IPS DF 6.9 (cell line): ENCODE data around the gene THEMIS.

ENCODE experiments used
- DNase-seq: peaks from one replicate; pipeline ENCODE4 v3.0.0-alpha.2; 2013; ENCODE audit warnings: low read depth, low spot score
- H3K27ac ChIP-seq: one replicate; pipeline ENCODE4 v1.5.1; 2013; ENCODE audit warnings: low read length, control low read depth
- H3K27me3 ChIP-seq: 2 replicates; pipeline ENCODE4 v1.6.1; 2013; ENCODE audit warnings: mild to moderate bottlenecking, low read length; ENCODE audit not compliant: control insufficient read depth, insufficient read depth
- H3K36me3 ChIP-seq: 2 replicates; pipeline ENCODE4 v1.6.1; 2013; ENCODE audit warnings: low read length; ENCODE audit not compliant: control insufficient read depth, insufficient read depth
- H3K4me1 ChIP-seq: 2 replicates; pipeline ENCODE4 v1.6.1; 2013; ENCODE audit warnings: low read length; ENCODE audit not compliant: control insufficient read depth, insufficient read depth
- H3K4me3 ChIP-seq: 2 replicates; pipeline ENCODE4 v1.5.1; 2013; ENCODE audit warnings: mild to moderate bottlenecking, low read length
- H3K9me3 ChIP-seq: 2 replicates; pipeline ENCODE4 v1.6.1; 2013; ENCODE audit warnings: low read length, inconsistent platforms; ENCODE audit not compliant: control insufficient read depth, insufficient read depth
- WGBS: extraction: QIAGEN DNeasy Blood & Tissue Kit; methylation state at CpG from one replicate; pipeline ENCODE4 v1.1.7; 2013; ENCODE audit warnings: mixed read lengths, missing lambda C conversion rate; ENCODE audit not compliant: insufficient read length, insufficient coverage; 5-methylcytosine and 5-hydroxymethylcytosine counted together

THEMIS gene

DNA sequence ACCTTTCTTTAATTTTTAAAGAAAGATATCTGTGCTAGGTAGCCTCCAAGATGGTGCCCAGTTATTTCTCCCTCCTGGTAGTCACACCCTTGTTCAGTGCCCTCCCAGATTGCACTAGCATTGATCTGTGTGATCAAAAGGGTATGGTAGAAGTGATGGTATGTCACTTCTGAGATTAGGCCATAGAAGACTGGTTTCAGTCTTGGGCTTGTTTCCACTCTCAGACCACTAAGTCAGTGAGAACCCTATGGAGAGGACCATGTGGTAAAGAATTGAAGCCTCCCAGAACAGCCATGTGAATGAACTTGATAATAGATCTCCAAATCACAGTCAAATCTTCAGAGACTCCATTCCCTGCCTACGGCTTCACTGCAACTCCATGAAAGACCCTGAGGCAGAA lies 57.3 kb downstream of the THEMIS start:
- H3K9me3 ChIP-seq, result no peaks in the 10 kb centered on the region
- no peak for DNase-seq
- no CpG with 5 or more reads among the region's 1 CpG for WGBS
- no peaks in the 10 kb centered on the region for H3K4me1 ChIP-seq
- no peaks in the 10 kb centered on the region for H3K27me3 ChIP-seq
- no peaks in the 10 kb centered on the region for H3K36me3 ChIP-seq
- H3K4me3 ChIP-seq, result no peak overlapping the region
- H3K27ac ChIP-seq, result no peak overlapping the region

DNA sequence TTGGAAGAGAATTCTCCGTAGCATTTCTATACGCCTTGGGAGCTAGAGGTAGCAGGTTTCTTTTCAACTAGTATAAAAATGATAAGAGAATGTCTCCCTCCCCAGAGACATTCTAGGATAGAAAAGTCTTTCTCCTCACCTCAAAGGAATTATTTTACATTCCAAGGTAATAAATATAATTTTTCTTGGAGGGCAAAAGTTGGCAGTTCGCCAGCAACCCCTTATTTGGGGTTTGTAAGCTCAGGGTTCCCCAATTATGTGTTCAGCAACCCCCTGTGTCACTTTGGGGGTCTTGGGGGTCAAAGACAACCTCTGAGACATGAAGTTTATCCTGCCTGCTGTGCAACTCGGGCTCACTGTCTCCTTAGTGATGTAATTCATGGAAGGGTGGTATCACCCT lies 58.3 kb downstream of the THEMIS start:
- WGBS, result no CpG with 5 or more reads among the region's 4 CpGs
- no peak overlapping the region for H3K4me3 ChIP-seq
- no peak overlapping the region for H3K27ac ChIP-seq
- H3K27me3 ChIP-seq, result no peaks in the 10 kb centered on the region
- no peaks in the 10 kb centered on the region for H3K36me3 ChIP-seq
- no peaks in the 10 kb centered on the region for H3K4me1 ChIP-seq
- DNase-seq, result no peak
- no peaks in the 10 kb centered on the region for H3K9me3 ChIP-seq

DNA sequence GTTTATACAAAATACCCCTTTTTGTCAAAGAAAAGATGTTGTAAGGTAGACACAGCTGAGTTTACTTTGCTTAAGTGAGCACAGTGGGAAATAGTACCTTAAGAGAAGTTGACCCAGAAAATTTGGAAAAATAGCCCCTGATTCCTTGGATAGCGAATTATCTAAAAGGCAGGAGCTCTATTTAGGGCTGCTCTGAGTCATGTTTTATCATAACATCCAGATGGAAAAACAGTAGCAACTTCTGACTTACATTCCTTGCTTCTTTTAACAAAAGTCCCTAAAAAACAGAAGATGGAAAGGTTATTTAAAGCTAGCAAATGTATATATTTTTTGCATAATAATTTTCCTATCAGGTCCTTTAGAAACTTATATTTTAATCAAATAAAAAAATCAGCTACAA lies 59.0 kb downstream of the THEMIS start:
- Histone ChIP-seq H3K9me3 (no peaks in the 10 kb centered on the region), H3K27me3 (no peaks in the 10 kb centered on the region), H3K4me1 (no peaks in the 10 kb centered on the region), H3K27ac (no peak overlapping the region), H3K4me3 (no peak overlapping the region), H3K36me3 (no peaks in the 10 kb centered on the region)
- no CpG with 5 or more reads among the region's 1 CpG for WGBS
- DNase-seq, result no peak

DNA sequence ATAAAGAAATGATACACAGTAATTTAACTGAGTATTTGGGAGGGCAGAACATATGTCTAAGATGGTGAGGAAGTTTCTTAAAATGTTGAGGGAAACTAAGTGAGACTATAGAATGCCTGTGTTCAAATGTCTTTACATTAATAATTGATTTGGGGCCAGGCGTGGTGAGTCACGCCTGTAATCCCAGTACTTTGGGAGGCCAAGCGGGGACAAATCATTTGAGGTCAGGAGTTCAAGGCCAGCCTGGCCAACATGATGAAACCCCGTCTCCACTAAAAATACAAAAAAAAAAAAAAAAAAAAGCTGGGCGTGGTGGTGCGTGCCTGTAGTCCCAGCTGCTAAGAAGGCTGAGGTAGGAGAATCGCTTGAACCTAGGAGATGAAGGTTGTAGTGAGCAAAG lies 66.7 kb downstream of the THEMIS start:
- Histone ChIP-seq H3K36me3 (no peaks in the 10 kb centered on the region), H3K27ac (no peak overlapping the region), H3K4me3 (no peak overlapping the region), H3K4me1 (no peaks in the 10 kb centered on the region), H3K27me3 (no peaks in the 10 kb centered on the region), H3K9me3 (no peaks in the 10 kb centered on the region)
- WGBS, result no CpG with 5 or more reads among the region's 7 CpGs
- no peak for DNase-seq

DNA sequence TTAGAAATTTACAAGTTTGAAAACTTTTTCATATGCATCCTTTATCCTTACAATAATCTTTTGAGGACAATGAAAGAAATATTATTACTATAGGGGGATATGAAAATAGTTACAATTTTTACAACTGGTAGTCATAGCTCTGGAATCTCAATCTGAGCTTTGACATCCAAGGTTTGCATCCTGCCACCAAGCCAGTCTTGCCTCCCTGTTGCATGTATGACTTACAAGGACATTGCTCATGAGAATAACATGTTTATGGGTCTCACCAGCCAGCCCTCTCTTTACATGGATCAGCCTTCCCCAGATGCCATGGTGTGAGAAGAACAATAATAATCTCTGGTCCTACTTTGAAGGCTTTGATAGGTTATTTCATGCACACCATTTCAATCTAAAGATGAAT lies 67.5 kb downstream of the THEMIS start:
- H3K9me3 ChIP-seq, result no peaks in the 10 kb centered on the region
- H3K4me1 ChIP-seq, result no peaks in the 10 kb centered on the region
- no peaks in the 10 kb centered on the region for H3K36me3 ChIP-seq
- no peak overlapping the region for H3K27ac ChIP-seq
- H3K27me3 ChIP-seq, result no peaks in the 10 kb centered on the region
- no peak overlapping the region for H3K4me3 ChIP-seq
- no peak for DNase-seq

DNA sequence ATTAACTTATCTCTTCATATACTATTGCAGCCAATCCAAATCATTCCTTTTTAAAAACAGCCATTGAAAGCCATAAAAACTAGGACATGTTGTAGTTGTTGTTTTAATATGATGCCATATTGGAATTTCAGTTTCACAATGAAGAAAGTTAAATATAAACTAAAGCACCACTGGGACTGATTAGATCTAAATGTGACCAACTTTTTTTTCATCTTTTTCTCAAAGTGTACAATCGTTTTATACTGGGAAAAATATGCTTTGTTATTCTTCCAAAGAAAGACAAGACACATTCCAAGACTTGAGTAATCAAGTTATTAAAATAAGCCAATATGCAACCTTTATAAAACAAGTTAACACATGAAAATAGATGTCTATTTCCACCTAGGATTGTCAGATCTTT lies 68.5 kb downstream of the THEMIS start:
- Histone ChIP-seq H3K27me3 (no peaks in the 10 kb centered on the region), H3K4me1 (no peaks in the 10 kb centered on the region), H3K27ac (no peak overlapping the region), H3K36me3 (no peaks in the 10 kb centered on the region), H3K9me3 (no peaks in the 10 kb centered on the region), H3K4me3 (no peak overlapping the region)
- no peak for DNase-seq
- no CpG with 5 or more reads among the region's 1 CpG for WGBS

DNA sequence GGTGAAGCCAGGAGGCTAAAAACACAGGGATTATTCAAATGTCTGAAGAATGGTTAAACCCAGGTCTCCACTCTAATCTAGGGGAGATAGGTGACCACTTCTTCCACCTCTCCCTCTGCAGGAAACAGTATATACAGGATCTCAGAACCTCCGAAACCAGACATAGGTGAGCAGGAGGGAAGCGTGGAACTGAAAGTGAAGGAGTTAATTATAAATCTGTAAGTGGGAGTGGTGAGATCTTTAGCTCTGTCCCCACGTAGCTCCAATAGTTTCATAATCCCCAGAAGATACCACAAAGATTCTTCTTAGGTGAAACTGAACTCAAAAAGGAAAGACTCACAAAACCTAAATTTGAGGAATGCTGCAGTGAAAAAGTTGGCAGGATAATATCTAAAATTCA lies 76.8 kb downstream of the THEMIS start:
- Histone ChIP-seq H3K9me3 (no peaks in the 10 kb centered on the region), H3K4me1 (no peaks in the 10 kb centered on the region), H3K27ac (no peak overlapping the region), H3K36me3 (no peaks in the 10 kb centered on the region), H3K4me3 (no peak overlapping the region), H3K27me3 (no peaks in the 10 kb centered on the region)
- no CpG with 5 or more reads among the region's 3 CpGs for WGBS
- DNase-seq, result no peak

DNA sequence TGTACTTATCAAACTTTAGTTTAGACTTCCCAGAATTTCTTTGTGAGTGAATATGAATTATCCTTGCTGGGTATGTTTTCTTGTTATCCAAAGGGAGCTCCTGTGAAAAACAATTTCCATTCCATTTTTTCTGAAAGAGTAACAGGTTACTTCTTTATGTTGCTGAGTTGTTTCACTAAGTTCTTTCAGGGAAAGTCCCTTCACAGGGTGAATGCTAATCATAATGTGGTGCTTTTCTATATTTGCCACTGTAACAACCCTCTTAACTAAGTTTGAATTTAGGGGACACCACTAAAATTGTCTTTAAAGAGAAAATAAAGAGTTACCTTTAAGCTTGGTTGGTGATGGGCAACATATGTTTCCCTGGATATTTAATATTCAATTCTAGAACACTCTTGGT lies 79.4 kb downstream of the THEMIS start:
- H3K36me3 ChIP-seq, result no peaks in the 10 kb centered on the region
- no peaks in the 10 kb centered on the region for H3K4me1 ChIP-seq
- no peaks in the 10 kb centered on the region for H3K27me3 ChIP-seq
- no peak for DNase-seq
- no peak overlapping the region for H3K27ac ChIP-seq
- H3K4me3 ChIP-seq, result no peak overlapping the region
- H3K9me3 ChIP-seq, result no peaks in the 10 kb centered on the region

DNA sequence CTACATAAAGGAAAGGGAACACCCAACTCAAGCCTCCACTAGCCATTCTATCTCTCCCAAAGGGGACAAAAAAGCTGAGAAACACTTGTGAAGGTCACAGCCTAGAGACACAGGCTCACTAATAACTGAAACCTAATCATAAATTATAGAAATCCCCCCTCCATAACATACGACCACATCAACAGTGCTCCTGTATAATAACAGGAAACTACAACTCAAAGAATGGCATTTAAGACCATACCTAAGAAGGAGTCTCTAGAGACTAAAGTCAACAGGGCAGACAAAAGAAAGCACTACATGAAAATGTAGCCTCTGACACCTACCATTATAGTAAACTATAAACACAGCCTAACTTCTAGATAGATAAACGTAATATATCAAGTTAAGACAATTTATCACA lies 82.7 kb downstream of the THEMIS start:
- no peaks in the 10 kb centered on the region for H3K36me3 ChIP-seq
- H3K4me3 ChIP-seq, result no peak overlapping the region
- DNase-seq, result no peak
- no peak overlapping the region for H3K27ac ChIP-seq
- no peaks in the 10 kb centered on the region for H3K27me3 ChIP-seq
- no peaks in the 10 kb centered on the region for H3K9me3 ChIP-seq
- H3K4me1 ChIP-seq, result no peaks in the 10 kb centered on the region; the same call in 1 of the 2 replicates
- no CpG with 5 or more reads among the region's 2 CpGs for WGBS

DNA sequence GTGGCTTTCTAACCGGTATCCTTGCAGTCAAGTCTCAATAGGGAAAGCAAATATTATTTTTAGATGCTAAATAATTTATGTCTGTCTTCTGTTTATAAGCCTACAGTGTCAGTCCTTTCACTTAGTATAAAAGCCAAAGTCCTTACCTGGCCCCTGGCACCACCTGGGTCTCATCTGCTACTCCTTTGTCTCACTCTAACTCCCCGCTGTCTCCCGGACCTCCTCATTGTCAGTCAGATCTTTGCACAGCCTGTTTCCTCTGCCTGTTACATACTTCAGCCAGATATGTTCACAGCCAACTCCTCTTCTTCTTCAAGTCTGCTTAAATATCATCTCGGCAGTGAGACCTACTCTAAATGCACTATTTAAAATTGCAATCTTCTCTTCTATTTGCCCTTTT lies 84.2 kb downstream of the THEMIS start:
- Histone ChIP-seq H3K27me3 (no peaks in the 10 kb centered on the region), H3K4me3 (no peak overlapping the region), H3K9me3 (no peaks in the 10 kb centered on the region), H3K4me1 (no peaks in the 10 kb centered on the region; the same call in 1 of the 2 replicates), H3K27ac (no peak overlapping the region), H3K36me3 (no peaks in the 10 kb centered on the region)
- WGBS, result no CpG with 5 or more reads among the region's 4 CpGs
- no peak for DNase-seq

DNA sequence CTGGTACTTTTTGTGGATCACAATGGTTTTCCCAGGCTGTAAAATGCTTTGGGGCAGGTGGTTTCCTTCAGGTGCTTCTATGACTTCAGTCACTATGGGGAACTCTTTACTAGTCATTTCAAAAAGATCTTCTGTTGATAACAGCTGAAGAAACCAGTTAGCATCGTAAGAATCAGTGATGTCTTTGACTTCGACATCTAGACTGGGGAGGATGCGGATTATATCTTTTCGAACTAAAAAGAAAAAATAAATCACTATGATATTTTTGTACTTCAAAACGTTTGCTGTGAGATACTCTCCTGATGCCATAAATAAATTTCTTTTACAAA lies 87.2 kb downstream of the THEMIS start:
- Histone ChIP-seq H3K36me3 (no peaks in the 10 kb centered on the region), H3K27me3 (no peaks in the 10 kb centered on the region), H3K9me3 (no peaks in the 10 kb centered on the region), H3K4me1 (no peaks in the 10 kb centered on the region; the same call in 1 of the 2 replicates), H3K27ac (no peak overlapping the region), H3K4me3 (no peak overlapping the region)
- no peak for DNase-seq
- no CpG with 5 or more reads among the region's 5 CpGs for WGBS
